Ectodermal cell (in vitro differentiated cells): ENCODE data around the gene NAP1L4.

Experiments
- H3K27ac ChIP-seq: 2 replicates; pipeline ENCODE4 v1.7.0; 2013; ENCODE audit warnings: mild to moderate bottlenecking, low read depth, low read length; ENCODE audit not compliant: insufficient read depth, poor library complexity, severe bottlenecking
- H3K27me3 ChIP-seq: 2 replicates; pipeline ENCODE4 v1.7.0; 2013; ENCODE audit warnings: mild to moderate bottlenecking, low read length; ENCODE audit not compliant: insufficient read depth, control insufficient read depth, poor library complexity, severe bottlenecking
- H3K36me3 ChIP-seq: one replicate; pipeline ENCODE4 v1.7.0; 2013; ENCODE audit warnings: low read length; ENCODE audit not compliant: control insufficient read depth, insufficient read depth
- H3K4me1 ChIP-seq: one replicate; pipeline ENCODE4 v1.7.0; 2013; ENCODE audit warnings: low read length; ENCODE audit not compliant: control insufficient read depth, insufficient read depth
- H3K4me3 ChIP-seq: 2 replicates; pipeline ENCODE4 v1.7.0; 2013; ENCODE audit warnings: low read depth, low read length, control low read depth; ENCODE audit not compliant: insufficient read depth
- H3K9me3 ChIP-seq: 2 replicates; pipeline ENCODE4 v1.7.0; 2013; ENCODE audit warnings: mild to moderate bottlenecking, low read length, moderate library complexity; ENCODE audit not compliant: control insufficient read depth
- WGBS, 2 experiments: methylation state at CpG; one replicate each; pipeline ENCODE4 v1.1.7; 2013; ENCODE audit warnings: missing lambda C conversion rate in 2 of 2; 5-methylcytosine and 5-hydroxymethylcytosine counted together

The NAP1L4 gene

GRCh38 chr11:2899080-2899783, 92.9 kb downstream of the NAP1L4 start:
- 87 to 89% methylated on average over 13 of the region's 13 CpGs for WGBS, 2 experiments

GRCh38 chr11:2898366-2899079, 93.6 kb downstream of the NAP1L4 start:
- peaks cover 9% of the 10 kb centered on the region for H3K4me1 ChIP-seq
- WGBS, 2 experiments = 86 to 90% methylated on average over 12 of the region's 12 CpGs
- peaks cover 8% of the 10 kb centered on the region for H3K27me3 ChIP-seq
- H3K4me3 ChIP-seq = no peak overlapping the region
- no peaks in the 10 kb centered on the region for H3K9me3 ChIP-seq
- H3K36me3 ChIP-seq = no peaks in the 10 kb centered on the region
- no peak overlapping the region for H3K27ac ChIP-seq

More at GRCh38 chr11:2899080-2899783, 92.9 kb downstream of the NAP1L4 start:
- Histone ChIP-seq H3K27me3 (peaks cover 8% of the 10 kb centered on the region), H3K27ac (no peak overlapping the region), H3K9me3 (no peaks in the 10 kb centered on the region), H3K4me3 (no peak overlapping the region), H3K36me3 (no peaks in the 10 kb centered on the region), H3K4me1 (peaks cover 9% of the 10 kb centered on the region)

DNA sequence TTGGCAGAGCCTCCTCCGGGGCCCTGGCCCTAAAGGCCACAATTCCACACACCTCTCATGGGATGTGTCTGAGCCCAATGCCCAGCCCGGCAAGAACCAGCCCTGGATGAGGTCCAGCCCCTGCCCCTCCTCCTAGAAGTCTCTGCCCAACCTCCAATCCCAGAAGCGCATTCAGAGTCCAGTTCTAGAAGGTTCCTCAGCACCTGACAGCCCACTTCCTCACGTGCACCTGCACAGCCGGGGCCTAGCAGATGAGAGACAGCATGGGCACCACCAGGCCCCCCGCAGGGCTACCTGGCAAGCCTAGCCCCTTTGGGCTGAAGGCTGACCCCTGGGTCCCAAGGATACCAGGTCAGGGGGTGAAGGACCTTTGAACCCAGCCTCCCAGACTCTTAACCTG, 95.1 kb downstream of the NAP1L4 start:
- Histone ChIP-seq H3K4me3 (no peak overlapping the region), H3K36me3 (no peaks in the 10 kb centered on the region), H3K27me3 (peaks cover 8% of the 10 kb centered on the region), H3K4me1 (peaks cover 6% of the 10 kb centered on the region), H3K27ac (no peak overlapping the region), H3K9me3 (no peaks in the 10 kb centered on the region)
- 91% methylated on average over 6 of the region's 6 CpGs for WGBS, 2 experiments

DNA sequence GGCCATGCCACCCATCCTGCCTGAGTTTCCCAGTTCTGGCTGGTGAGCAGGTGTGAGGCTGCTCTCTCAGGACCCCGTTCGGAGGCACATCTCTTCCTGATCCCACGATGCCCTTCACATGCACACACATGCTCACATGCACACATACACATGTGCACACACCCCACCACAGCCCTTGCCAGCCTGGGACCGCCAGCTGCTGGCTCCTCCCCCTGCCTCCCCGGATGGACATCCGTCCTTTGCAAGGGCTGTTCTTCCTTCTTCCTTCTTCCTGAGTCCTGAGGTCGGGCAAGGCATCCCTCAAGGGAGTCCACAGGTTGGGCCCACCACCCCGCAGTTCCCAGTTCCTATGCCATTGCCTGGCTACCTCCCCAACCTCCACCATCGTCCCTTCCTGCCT, 96.1 kb downstream of the NAP1L4 start:
- Histone ChIP-seq H3K4me3 (no peak overlapping the region), H3K9me3 (no peaks in the 10 kb centered on the region), H3K27ac (no peak overlapping the region), H3K4me1 (peaks cover 12% of the 10 kb centered on the region), H3K27me3 (no peaks in the 10 kb centered on the region), H3K36me3 (no peaks in the 10 kb centered on the region)
- 82 to 86% methylated on average over 9 of the region's 9 CpGs for WGBS, 2 experiments
